HG03571 (cell line): ENCODE measurements around the gene PRLH.

Source experiments
- ATAC-seq: cut with Tn5 transposase; IDR thresholded peaks from one replicate; pipeline ENCODE4 v1.9.1; 2021; ENCODE audit not compliant: unreplicated experiment

Gene PRLH

GRCh38 chr2:237566401-237567235, at the start of gene PRLH:
PRLH (plus strand) TSS chr2:237566574; CDS start chr2:237566574, 0 bp downstream.
- ATAC-seq: no peak

DNA sequence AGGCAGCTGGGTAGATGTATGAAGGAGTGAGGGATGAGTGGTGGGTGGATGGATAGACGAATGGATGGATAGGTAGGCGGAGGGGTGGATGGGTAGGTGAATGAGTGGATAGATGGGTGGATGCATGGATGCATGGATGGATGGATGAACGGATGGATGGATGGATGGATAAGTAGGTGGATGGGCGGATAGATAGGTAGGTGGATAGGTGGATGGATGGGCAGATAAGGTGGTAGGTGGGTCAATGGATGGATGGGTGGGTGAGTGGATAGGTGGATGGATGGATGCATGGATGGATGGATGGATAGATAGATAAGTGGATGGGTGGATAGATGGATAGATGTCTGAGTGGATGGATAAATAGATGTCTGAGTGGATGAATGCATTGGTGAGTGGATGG, 49.2 kb upstream of the PRLH start:
- ATAC-seq: no peak

- ATAC-seq: no peak
These were observed 48.4 kb upstream of the PRLH start for GRCh38 chr2:237517990-237518389.

DNA sequence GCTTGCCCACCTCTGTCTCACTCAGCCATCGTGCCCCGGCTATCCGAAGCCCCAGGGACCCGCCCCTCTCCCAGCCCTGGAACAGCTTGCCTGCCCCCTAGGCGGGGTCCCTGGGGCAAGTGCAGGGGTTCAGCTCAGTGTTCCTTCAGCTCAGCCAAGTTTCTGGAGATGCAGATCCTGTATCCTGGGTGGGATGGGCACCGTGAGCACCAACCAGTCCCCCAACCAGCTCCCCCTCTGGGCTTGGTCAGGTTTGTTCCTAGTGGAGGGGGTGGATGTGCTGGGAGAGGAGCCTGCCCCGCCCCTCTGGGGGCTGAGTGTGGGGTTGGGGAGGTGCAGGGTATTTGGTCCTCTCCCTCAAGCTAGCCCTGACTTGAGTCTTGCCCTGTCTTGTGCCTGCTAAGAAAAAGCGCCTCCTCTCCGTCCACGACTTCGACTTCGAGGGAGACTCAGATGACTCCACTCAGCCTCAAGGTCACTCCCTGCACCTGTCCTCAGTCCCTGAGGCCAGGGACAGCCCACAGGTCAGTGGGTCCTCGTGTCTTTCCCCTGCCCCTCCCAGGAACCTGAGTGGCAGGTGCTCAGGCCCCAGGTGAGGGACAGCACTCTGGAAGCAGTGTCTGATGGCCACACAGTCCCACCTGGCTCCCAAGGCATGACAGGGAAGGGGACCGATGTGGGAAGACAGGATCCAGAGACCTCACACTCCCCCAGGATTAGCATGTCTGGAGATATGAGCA, 46.7 kb upstream of the PRLH start:
- ATAC-seq: no peak

DNA sequence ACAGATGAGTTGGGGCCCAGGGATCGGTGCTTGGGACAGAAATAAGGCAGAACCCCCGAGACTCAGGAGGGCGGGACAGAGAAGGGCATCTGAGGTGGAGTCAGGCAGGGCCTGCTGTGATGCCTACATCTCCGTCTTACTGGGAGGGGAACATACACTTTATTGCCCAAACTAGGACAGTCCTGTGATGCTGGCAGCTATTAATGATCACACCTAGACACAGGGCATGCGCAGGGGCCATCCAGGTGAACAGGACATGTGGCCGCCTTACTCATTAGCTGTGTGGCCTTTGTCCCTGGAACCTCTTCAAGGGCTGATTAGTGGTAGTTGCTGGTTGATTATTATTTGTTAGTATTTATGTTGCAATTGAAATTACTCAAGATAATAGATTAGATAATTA, 46.1 kb upstream of the PRLH start:
- ATAC-seq: no peak

- no peak for ATAC-seq
These were observed 41.7 kb upstream of the PRLH start for GRCh38 chr2:237524631-237525030.

DNA sequence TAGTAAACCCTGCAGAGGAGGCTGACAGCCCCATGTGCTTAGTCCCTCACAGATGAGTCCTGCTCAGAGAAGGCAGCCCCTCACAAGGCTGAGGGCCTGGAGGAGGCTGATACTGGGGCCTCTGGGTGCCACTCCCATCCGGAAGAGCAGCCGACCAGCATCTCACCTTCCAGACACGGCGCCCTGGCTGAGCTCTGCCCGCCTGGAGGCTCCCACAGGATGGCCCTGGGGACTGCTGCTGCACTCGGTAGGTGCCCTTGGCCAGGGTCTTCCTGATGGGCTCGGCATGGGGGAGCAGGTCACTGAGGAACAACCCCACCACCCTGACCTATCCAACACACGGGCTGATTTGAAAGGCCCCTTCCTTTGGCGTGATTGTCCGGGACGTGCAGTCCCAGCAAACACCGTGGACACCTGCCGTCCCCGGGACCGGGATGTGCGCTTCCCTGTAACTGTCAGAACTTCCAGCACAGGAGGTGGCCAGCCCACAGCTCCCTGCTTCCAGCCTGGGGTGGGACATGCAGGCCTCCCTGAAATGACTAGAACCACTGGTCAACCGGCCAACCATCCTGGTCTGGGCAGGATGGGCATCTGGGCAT, 40.7 kb upstream of the PRLH start:
- no peak for ATAC-seq

GRCh38 chr2:237527233-237527632, 39.1 kb upstream of the PRLH start:
- no peak for ATAC-seq

- no peak for ATAC-seq
These were observed 38.6 kb upstream of the PRLH start for GRCh38 chr2:237527766-237528165.

GRCh38 chr2:237529452-237530402, 36.6 kb upstream of the PRLH start:
- ATAC-seq: peak; percentile 88

- ATAC-seq: no peak
These were observed 35.6 kb upstream of the PRLH start for GRCh38 chr2:237530472-237531433.

GRCh38 chr2:237532160-237532559, 34.2 kb upstream of the PRLH start:
- ATAC-seq: no peak

DNA sequence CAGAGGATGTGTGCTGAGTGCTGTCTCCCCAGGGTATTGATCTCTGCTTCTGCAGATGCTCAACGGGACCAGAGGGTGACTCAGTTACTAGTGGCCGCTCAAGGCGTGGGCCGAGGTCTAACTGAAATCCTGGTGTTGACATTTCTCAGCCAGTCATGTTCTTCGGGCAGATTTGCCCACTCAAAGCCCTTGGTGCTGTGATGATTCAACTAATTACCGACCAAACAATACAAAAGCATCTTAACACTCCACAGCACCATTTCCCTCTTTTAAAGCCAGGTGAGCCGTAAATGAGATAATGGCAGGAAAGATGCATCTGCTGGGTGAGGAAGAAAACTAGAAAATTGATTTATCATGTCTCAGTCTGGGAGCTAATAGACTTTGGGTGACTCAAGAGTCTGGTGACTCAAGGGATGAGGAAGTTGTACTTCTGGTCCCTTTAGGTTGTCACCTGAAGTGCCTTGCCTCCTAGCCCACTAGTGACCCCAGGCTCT, 32.7 kb upstream of the PRLH start:
- ATAC-seq: no peak

GRCh38 chr2:237534380-237534779, 32.0 kb upstream of the PRLH start:
- no peak for ATAC-seq

DNA sequence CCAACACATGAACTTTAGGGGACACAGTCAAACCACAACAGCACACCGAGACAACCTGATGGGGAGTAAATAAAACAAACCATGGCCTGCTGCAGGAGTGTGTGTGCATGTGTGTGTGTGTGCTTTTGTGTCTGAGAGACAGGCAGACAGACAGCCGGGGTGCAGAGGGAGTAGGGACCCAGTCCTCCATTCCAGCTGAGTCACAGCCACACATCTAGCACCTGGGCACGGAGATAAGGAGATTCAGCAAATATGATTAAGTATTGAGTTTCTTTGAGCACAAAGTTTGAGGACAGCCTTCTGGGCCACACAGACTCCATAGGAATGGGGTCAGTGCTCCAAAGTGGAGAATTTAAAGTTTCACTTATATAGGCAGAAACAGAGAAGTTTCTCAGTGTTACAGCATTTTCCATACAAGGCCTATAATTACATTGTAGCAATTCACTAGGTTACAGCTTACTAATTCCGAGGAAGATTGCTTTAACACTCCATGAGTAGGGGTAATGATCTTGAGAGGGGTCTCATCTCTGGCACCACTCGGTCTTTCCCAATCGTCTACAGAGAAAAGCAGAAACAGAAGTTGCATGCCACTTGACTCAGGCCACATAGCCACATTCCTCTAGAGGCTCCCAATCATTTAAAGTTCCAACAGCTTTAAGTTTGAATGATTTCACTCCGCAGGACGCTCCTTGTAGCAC, 30.8 kb upstream of the PRLH start:
- no peak for ATAC-seq

GRCh38 chr2:237536083-237536415, 30.3 kb upstream of the PRLH start:
- no peak for ATAC-seq

DNA sequence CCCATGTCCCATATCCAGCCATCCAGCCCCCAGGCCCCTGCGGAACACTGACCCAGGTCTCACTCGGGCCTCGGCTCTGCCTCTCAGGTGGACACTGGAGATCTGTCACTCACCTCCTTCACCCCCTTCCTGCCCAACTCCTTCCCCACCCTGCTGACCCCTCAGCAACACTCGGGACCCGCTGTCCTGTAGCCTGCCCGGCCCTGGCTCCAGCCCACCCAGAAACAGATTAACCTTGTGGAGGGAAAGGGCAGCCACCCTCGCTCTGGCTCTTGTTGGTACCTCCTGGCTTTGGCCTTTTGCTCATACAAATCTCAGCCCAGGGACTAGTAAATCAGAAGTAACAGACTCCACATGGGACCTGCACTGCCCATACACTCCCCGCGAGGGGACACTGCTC, 29.8 kb upstream of the PRLH start:
- ATAC-seq: no peak

GRCh38 chr2:237538001-237538720, 28.2 kb upstream of the PRLH start:
- ATAC-seq: no peak
